ENCODE results near the gene TNFRSF6B. TPM values are rescaled to one million over a fixed set of nuclear protein-coding genes. Genes with fewer than 3 reads are reported as not detected.

TNFRSF6B gene
- total RNA-seq, 4 donors from 2014 or later: 6.7 to 15.5 (median 10.5) TPM

- H3K4me1 ChIP-seq: peaks cover 19 to 29% of the 10 kb centered on the region in 2 donors
- peak overlapping the region; percentile 68 to 94 (median 88) for H3K27ac ChIP-seq
- peak overlapping the region; percentile 39 to 66 (median 53) for H3K4me3 ChIP-seq (replicated peaks in 1 of 3)
- intact Hi-C loops (cut with DNase I): loop anchor here (5.0 kb wide), 1 partner anchor 203 kb away; the partner anchor contains the start of gene PTK6
- TF ChIP-seq POLR2A (IDR thresholded peaks at IDR 0.05) (no peak), CTCF (IDR thresholded peaks at IDR 0.05) (no peak)
- H3K27me3 ChIP-seq: no peaks in the 10 kb centered on the region
- peak; percentile 49 to 53 for DNase-seq
- H3K36me3 ChIP-seq: peaks cover 17 to 22% of the 10 kb centered on the region in 2 donors
- no peaks in the 10 kb centered on the region for H3K9me3 ChIP-seq
- no CpG with 5 or more reads among the region's 80 CpGs for WGBS, 2 donors
Measured at GRCh38 chr20:63740070-63740626, 43.7 kb downstream of the TNFRSF6B start.

GRCh38 chr20:63740627-63741353 lies 44.3 kb downstream of the TNFRSF6B start:
- DNase-seq: peak; percentile 94 to 95
- no peaks in the 10 kb centered on the region for H3K27me3 ChIP-seq
- H3K27ac ChIP-seq: peak overlapping the region; percentile 68 to 94 (median 88)
- TF ChIP-seq CTCF (IDR thresholded peaks at IDR 0.05) (peak in 2 of 6 experiments; percentile 12 to 24), POLR2A (IDR thresholded peaks at IDR 0.05) (peak in 1 of 2 donors; percentile 57)
- intact Hi-C loops (cut with DNase I): loop anchor here (5.0 kb wide), 1 partner anchor 203 kb away; the partner anchor contains the start of gene PTK6
- H3K4me3 ChIP-seq (replicated peaks in 1 of 3): peak overlapping the region; percentile 39 to 66 (median 53)
- H3K36me3 ChIP-seq: peaks cover 15% of the 10 kb centered on the region in 2 donors
- 4% methylated on average over 8 of the region's 29 CpGs; no CpG with 5 or more reads in 1 of the 2 donors for WGBS, 2 donors
- no peaks in the 10 kb centered on the region for H3K9me3 ChIP-seq
- peaks cover 19 to 29% of the 10 kb centered on the region in 2 donors for H3K4me1 ChIP-seq

GRCh38 chr20:63741354-63741675 lies 44.9 kb downstream of the TNFRSF6B start:
- intact Hi-C loops (cut with DNase I): loop anchor here (5.0 kb wide), 1 partner anchor 204 kb away; the partner anchor contains the start of gene PTK6
- DNase-seq: no peak
- no peaks in the 10 kb centered on the region for H3K27me3 ChIP-seq
- H3K4me1 ChIP-seq: peaks cover 19 to 29% of the 10 kb centered on the region in 2 donors
- no peaks in the 10 kb centered on the region for H3K9me3 ChIP-seq
- no peak for TF ChIP-seq POLR2A (IDR thresholded peaks at IDR 0.05)
- TF ChIP-seq CTCF (IDR thresholded peaks at IDR 0.05): no peak
- peak overlapping the region; percentile 54 to 94 (median 88) for H3K27ac ChIP-seq
- H3K36me3 ChIP-seq: peaks cover 15 to 20% of the 10 kb centered on the region in 2 donors
- H3K4me3 ChIP-seq (replicated peaks in 1 of 3): peak overlapping the region in 1 of 3 donors; percentile 66
- 13 to 63% methylated on average over 2 to 4 of the region's 6 CpGs for WGBS, 2 donors

- Histone ChIP-seq H3K4me1 (peaks cover 19 to 29% of the 10 kb centered on the region in 2 donors), H3K36me3 (peaks cover 20 to 21% of the 10 kb centered on the region in 2 donors), H3K9me3 (no peaks in the 10 kb centered on the region), H3K4me3 (replicated peaks in 1 of 3) (no peak overlapping the region), H3K27ac (peak overlapping the region; percentile 54 to 94 (median 88)), H3K27me3 (no peaks in the 10 kb centered on the region)
- TF ChIP-seq POLR2A (IDR thresholded peaks at IDR 0.05) (no peak), CTCF (IDR thresholded peaks at IDR 0.05) (no peak)
- DNase-seq: no peak
- intact Hi-C loops (cut with DNase I): loop anchor here (5.0 kb wide), 1 partner anchor 205 kb away; the partner anchor contains the start of gene PTK6
- WGBS, 2 donors: 81 to 88% methylated on average over 19 to 22 of the region's 30 CpGs
Measured at GRCh38 chr20:63741676-63742380, 45.4 kb downstream of the TNFRSF6B start.
